PC-9 (cell line): ENCODE measurements around the gene NPIPB6. TPM values are rescaled to one million over a fixed set of nuclear protein-coding genes. Genes with fewer than 3 reads are reported as not detected.

ENCODE experiments used
- BruUV-seq: library from RNA; stranded (reverse); fragments of 400-500 nt; replicated peaks from 2 replicates; lab custom pipeline; 2021; lab: Mats Ljungman, UMichigan
- CTCF ChIA-PET: fragments of 300-600 bp; sonication (Branson Sonifier 250); formaldehyde crosslinking; loops from one replicate; lab custom pipeline; 2022; ENCODE audit warnings: antibody characterized with exemption; lab: Charles Lee
- POLR2A ChIA-PET: fragments of 300-600 bp; sonication (Branson Sonifier 250); formaldehyde crosslinking; loops from one replicate; lab custom pipeline; 2022; ENCODE audit warnings: antibody characterized with exemption; ENCODE audit not compliant: unreplicated experiment; lab: Charles Lee
- DNase-seq, 2 experiments: peaks; one replicate each; pipeline versions ENCODE4 v3.0.0 to v3.0.0-alpha.2; 2015 to 2022; ENCODE audit warnings: mixed read lengths in 1 of 2
- H2AFZ ChIP-seq: fragments of 200-600 bp; sonication (generic); 2 replicates; pipeline ENCODE4 v1.8.1; 2017; ENCODE audit warnings: antibody characterized with exemption
- H3F3A ChIP-seq: fragments of 200-600 bp; sonication (generic); 2 replicates; pipeline ENCODE4 v1.8.1; 2017; ENCODE audit warnings: antibody characterized with exemption, mild to moderate bottlenecking, low read depth; ENCODE audit not compliant: insufficient read depth
- H3K27ac ChIP-seq: fragments of 200-600 bp; sonication (generic); 2 replicates; pipeline ENCODE4 v1.6.1; 2016; ENCODE audit warnings: mixed run types
- H3K27me3 ChIP-seq: fragments of 200-600 bp; sonication (generic); 2 replicates; pipeline ENCODE4 v1.6.1; 2016; ENCODE audit warnings: low read depth, mixed run types; ENCODE audit not compliant: insufficient read depth
- H3K36me3 ChIP-seq: fragments of 200-600 bp; sonication (generic); 2 replicates; pipeline ENCODE4 v1.6.1; 2016; ENCODE audit warnings: low read depth, mixed run types
- H3K4me1 ChIP-seq: fragments of 200-600 bp; sonication (generic); replicated peaks from 2 replicates; pipeline ENCODE4 v1.6.1; 2016; ENCODE audit warnings: mixed run types; ENCODE audit not compliant: insufficient read depth
- H3K4me2 ChIP-seq: fragments of 200-600 bp; sonication (generic); 2 replicates; pipeline ENCODE4 v1.6.1; 2017; ENCODE audit warnings: mixed run types
- H3K4me3 ChIP-seq: fragments of 200-600 bp; sonication (generic); 2 replicates; pipeline ENCODE4 v1.6.1; 2016; ENCODE audit warnings: mixed run types
- H3K79me2 ChIP-seq: fragments of 200-600 bp; sonication (generic); 2 replicates; pipeline ENCODE4 v1.6.1; 2017; ENCODE audit warnings: low read depth, mixed run types
- H3K9me2 ChIP-seq: fragments of 200-600 bp; sonication (generic); 2 replicates; pipeline ENCODE4 v1.8.1; 2017; ENCODE audit warnings: mild to moderate bottlenecking; ENCODE audit not compliant: insufficient read depth
- H3K9me3 ChIP-seq: fragments of 200-600 bp; sonication (generic); 2 replicates; pipeline ENCODE4 v1.8.1; 2016; ENCODE audit warnings: low read depth; ENCODE audit not compliant: insufficient read depth
- H4K20me1 ChIP-seq: fragments of 200-600 bp; sonication (generic); 2 replicates; pipeline ENCODE4 v1.8.1; 2017; ENCODE audit not compliant: insufficient read depth
- EZH2 ChIP-seq: fragments of 200-600 bp; sonication (generic); IDR thresholded peaks from 2 replicates; pipeline ENCODE4 v1.8.0; 2017; ENCODE audit warnings: antibody characterized with exemption, low read depth
- intact Hi-C: fragments of 100-400 bp; cut with micrococcal nuclease; formaldehyde crosslinking; loops from one replicate; pipeline ENCODE4 v1.10.0; 2022; ENCODE audit not compliant: unreplicated experiment
- total RNA-seq: library from RNA; stranded (reverse); gene quantifications from 2 replicates; pipeline ENCODE4 v1.2.3, GENCODE V29; 2021
- TF ChIP-seq, protein P1 (sequence below): fragments of 200-600 bp; sonication (generic); conservative IDR thresholded peaks from 2 replicates; pipeline ENCODE4 v1.6.1; 2017; ENCODE audit warnings: mixed run types, antibody characterized with exemption, mild to moderate bottlenecking, moderate library complexity

The NPIPB6 gene
- total RNA-seq, 1 experiment from 2014 or later: 6.9 TPM

DNA sequence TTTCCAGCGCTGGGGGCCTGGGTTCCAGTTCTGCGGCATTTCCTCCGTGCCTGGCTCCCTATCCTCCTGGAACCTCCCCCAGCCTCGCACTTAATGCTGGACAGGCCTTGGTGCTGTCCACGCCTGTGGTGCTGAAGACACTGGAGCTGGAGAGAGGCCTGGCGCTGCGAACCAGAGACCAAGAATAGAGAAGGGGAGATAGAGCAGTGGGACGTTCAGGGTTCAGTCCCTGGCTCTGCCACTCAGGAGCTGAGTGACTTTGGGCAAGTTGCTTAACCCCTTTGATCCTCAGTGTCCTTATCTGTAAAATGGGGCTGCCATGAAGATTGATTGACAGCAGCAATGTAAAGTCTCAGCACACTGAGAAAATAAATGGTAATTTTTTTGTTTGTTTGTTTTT lies 59.1 kb downstream of the NPIPB6 start:
- no peaks in the 10 kb centered on the region for H3K4me1 ChIP-seq
- intact Hi-C loops: no loop called here
- CTCF ChIA-PET: interaction anchor here (0.6 kb wide), 1 partner anchor 188 kb away, joined by 19 read pairs; the partner anchor contains the start of gene CLN3

GRCh38 chr16:28303132-28303531 lies 60.2 kb downstream of the NPIPB6 start:
- DNase-seq: no peak
- Histone ChIP-seq H3K27ac (no peak overlapping the region), H3K79me2 (no peaks in the 10 kb centered on the region), H3K4me3 (no peak overlapping the region), H3K4me1 (no peaks in the 10 kb centered on the region), H3K4me2 (no peak overlapping the region), H3K9me2 (no peaks in the 10 kb centered on the region), H3F3A (no peaks in the 10 kb centered on the region), H2AFZ (no peak overlapping the region), H3K9me3 (no peaks in the 10 kb centered on the region), H3K27me3 (peaks cover 23% of the 10 kb centered on the region), H4K20me1 (no peaks in the 10 kb centered on the region), H3K36me3 (no peaks in the 10 kb centered on the region)
- no TSS peak for BruUV-seq
- TF ChIP-seq, protein P1, sequence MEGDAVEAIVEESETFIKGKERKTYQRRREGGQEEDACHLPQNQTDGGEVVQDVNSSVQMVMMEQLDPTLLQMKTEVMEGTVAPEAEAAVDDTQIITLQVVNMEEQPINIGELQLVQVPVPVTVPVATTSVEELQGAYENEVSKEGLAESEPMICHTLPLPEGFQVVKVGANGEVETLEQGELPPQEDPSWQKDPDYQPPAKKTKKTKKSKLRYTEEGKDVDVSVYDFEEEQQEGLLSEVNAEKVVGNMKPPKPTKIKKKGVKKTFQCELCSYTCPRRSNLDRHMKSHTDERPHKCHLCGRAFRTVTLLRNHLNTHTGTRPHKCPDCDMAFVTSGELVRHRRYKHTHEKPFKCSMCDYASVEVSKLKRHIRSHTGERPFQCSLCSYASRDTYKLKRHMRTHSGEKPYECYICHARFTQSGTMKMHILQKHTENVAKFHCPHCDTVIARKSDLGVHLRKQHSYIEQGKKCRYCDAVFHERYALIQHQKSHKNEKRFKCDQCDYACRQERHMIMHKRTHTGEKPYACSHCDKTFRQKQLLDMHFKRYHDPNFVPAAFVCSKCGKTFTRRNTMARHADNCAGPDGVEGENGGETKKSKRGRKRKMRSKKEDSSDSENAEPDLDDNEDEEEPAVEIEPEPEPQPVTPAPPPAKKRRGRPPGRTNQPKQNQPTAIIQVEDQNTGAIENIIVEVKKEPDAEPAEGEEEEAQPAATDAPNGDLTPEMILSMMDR: no peak
- no peak for TF ChIP-seq EZH2
- intact Hi-C loops: no loop called here
- ChIA-PET POLR2A (no interaction called here), CTCF (interaction anchor here (0.6 kb wide), 2 partner anchors 24 to 30 kb away, joined by 6 to 7 read pairs; no protein-coding TSS in a partner anchor)

More for the DNA sequence above, 59.1 kb downstream of the NPIPB6 start:
- no peak for TF ChIP-seq EZH2
- TF ChIP-seq, protein P1: no peak
- POLR2A ChIA-PET: interaction anchor here (0.7 kb wide), 1 partner anchor 512 kb away, joined by 6 read pairs; no protein-coding TSS in a partner anchor
- no peak overlapping the region for H3K4me2 ChIP-seq
- no peaks in the 10 kb centered on the region for H4K20me1 ChIP-seq
- H3K27me3 ChIP-seq: peaks cover 23% of the 10 kb centered on the region
- no peak overlapping the region for H3K27ac ChIP-seq
- no peaks in the 10 kb centered on the region for H3K9me3 ChIP-seq
- no TSS peak for BruUV-seq
- H3F3A ChIP-seq: no peaks in the 10 kb centered on the region
- H2AFZ ChIP-seq: no peak overlapping the region
- H3K9me2 ChIP-seq: no peaks in the 10 kb centered on the region
- no peaks in the 10 kb centered on the region for H3K36me3 ChIP-seq
- peak in 1 of 2 experiments; percentile 23 for DNase-seq
- no peak overlapping the region for H3K4me3 ChIP-seq
- no peaks in the 10 kb centered on the region for H3K79me2 ChIP-seq

DNA sequence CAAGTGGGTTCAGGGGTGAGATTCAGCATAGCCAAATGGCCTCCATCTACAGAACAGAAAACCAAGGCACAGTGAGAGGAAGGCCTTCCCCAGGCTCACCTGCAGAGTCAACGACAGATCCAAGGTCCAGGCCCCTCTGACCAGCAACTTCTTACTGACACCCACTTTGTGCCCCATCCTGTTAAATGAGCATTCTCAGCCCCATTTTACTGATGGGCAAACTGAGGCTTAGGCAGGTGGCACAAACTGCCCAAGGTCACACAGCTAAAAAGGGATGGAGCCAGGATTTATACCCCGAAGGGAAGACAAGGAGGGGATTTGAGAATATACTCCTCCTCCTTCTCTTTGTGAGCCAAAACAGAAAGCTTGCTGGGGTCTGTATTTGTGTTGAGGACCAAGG lies 61.7 kb downstream of the NPIPB6 start:
- H3K9me3 ChIP-seq: no peaks in the 10 kb centered on the region
- H3K4me1 ChIP-seq: no peaks in the 10 kb centered on the region
- DNase-seq: no peak
- no peaks in the 10 kb centered on the region for H3K36me3 ChIP-seq
- H3K9me2 ChIP-seq: no peaks in the 10 kb centered on the region
- no peak overlapping the region for H2AFZ ChIP-seq
- CTCF ChIA-PET: no interaction called here
- H3K27me3 ChIP-seq: peaks cover 19% of the 10 kb centered on the region
- H3K27ac ChIP-seq: no peak overlapping the region
- H4K20me1 ChIP-seq: no peaks in the 10 kb centered on the region
- H3K4me3 ChIP-seq: no peak overlapping the region
- no peak overlapping the region for H3K4me2 ChIP-seq
- BruUV-seq: no TSS peak
- POLR2A ChIA-PET: no interaction called here
- intact Hi-C loops: no loop called here
- H3K79me2 ChIP-seq: no peaks in the 10 kb centered on the region
- H3F3A ChIP-seq: no peaks in the 10 kb centered on the region
- TF ChIP-seq, protein P1: no peak
- no peak for TF ChIP-seq EZH2
